ENCODE measurements around the gene EPHB1.

EPHB1 gene

DNA sequence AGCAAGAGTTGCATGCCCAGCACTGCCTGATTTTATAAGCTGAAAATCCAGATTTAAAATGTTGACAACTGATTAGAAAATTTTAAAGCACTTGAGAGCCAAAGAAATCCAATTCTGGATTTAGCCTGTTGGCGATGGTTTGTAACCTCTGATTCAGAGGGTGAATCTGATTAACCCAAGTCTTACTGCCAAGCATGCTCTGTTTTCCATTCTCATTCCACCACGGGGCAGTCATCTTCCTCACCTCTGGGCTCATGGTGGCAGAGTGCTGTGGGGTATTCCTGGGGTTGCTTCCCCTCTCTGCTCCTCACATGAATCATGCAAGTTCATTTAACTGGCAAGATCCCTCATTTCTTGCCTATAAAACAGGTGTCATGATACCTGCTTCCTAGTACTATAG, 342.2 kb downstream of the EPHB1 start:
- DNase-seq, result no peak

DNA sequence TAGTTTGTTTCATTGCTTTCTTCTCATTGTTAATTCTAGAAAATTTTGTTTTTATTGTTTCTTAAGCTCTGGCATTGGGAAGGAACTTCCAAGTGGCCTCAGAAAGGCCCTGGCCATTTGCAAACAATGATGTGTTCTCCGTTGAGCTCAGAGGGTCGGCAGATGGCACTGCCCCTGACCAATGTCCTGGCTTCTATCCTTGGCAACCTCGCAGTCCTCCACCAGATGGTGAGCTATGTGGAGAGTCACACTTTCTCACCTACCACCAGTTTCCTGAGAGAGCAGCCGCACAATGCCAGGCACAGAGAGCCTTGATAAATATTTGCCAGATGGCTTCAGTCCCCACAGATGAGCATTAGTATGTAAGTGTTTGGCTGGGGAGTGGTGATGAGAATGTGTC, 343.7 kb downstream of the EPHB1 start:
- DNase-seq, result no peak

DNA sequence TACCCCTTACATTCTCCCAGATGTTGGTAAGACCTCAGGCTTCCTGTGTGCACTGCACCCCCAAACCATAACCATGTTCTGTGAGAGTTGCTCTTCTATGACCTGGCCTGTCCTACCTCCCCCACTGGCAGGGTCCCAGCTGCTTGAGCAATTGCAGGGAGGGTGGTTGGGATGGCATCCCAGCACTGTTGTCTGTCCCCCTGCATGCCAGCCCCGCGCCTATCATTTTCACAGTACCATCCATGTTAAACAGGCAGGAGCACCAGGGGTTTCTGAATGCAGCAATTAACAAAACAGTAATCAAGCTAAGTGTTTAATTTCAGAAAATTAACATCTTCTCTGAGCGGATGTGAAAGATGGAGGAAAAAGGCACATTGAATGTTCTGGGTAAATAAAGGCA, 345.5 kb downstream of the EPHB1 start:
- no peak for DNase-seq

DNA sequence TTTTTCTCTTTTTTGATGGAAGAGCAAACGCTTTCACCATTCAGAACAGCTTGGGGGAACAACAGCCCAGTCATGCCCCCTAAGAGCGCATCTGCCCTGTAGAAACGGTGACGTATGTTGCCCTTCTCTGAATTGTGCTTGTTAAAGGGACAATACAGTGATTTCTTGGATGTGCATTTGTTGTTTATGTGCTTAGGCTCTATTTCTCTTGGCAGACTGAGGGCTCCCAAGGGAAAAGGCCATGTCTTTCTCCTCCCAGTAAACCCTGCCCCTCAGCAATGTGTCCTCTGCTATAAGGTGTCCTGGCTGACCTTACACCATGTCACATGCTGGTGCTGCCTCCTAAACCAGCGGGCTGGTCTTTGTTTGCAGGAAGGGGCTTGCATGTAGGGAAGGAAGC, 346.1 kb downstream of the EPHB1 start:
- DNase-seq, result no peak

DNA sequence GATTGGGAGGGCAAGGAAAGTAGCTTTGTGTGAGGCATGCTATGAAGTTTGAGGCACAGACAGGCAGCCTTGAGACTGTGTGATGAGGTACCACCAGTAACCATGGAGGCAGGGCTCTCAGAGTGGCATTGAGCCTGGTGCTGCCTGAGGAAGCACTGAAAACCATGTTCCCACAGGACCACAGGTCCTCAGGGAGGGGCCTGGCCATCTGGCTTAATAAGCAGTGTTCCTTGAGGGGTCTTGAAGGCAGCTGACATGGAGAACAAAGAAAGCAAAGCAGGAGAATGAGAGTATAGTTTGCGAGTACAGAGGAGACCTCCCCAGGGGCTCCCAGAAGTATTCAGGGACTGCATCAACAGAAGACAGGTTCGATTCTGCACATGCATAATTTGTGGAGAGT, 346.6 kb downstream of the EPHB1 start:
- DNase-seq, result no peak

DNA sequence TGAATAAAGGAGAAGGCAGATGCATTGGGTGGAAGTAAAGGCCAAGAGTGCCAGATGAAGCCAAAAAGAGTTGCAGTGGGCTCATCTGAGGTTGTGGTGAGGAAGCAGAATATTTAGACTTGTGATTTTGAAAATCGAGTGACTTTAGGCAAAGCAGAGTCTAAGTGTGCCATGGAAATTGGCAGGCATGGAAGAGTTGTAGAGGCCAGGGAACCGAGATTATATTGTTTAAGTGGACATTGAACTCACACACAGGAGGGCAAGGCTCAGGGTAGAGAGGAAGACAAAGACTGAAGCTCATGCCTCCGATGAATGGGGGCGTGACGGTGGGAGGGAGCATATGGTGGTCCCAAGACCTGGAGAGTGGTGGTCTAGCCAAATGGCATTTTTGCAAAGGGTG, 347.5 kb downstream of the EPHB1 start:
- DNase-seq, result no peak

DNA sequence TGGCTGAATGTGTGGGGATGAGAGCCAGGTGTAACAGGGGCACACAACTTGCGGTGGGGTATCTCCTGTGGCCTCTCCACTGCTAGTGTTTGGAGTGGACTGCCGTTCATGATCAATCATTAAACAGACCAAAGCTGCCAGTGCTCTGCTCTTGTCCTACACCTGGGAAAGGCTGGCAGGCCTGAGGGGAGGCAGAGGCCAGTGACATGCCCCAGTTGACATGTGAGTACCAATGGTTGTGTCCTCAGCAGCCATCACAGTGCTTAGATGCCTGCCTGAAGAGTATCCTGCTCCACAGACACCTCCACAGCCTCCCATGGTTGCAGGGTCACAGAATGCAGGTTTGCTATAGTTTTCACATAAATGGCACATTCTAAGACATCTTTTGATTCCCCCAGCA, 348.4 kb downstream of the EPHB1 start:
- no peak for DNase-seq

DNA sequence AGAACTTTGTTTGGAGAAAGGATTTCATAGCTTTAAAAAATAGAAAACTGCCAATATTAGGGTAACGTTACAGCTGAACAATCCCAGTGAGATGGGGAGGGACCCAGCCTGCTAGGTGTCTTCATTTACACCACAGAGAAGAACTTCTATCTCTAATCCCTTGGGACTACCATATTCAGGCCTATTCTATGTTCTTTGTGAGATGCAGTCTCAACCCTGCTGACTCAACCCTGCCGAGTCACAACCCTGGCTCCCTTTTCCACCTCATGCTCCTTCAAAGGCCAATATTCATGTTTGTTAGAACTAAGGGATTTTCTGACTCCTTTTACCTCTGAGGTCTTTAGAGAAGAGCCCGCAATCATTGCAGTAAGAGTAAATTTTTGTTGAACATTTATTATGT, 350.5 kb downstream of the EPHB1 start:
- no peak for DNase-seq

DNA sequence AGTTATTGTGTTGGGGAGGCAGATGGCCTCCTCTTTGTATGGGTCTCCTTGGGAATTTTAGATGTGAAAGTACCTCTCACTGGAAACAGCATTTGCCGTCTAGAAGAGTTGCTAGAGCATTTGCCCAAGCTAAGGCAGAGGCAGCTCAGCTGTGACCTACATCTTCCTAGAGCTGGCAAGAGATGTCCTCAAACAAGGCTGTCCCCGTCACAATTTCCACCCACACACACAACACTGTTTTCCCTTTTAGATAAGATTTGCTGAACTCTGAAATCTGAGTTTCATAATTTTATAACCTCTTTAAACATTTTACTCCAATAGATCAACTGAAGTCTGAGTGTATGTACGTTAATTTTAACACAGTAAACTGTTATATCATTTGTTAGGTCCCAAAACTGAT, 352.6 kb downstream of the EPHB1 start:
- no peak for DNase-seq

DNA sequence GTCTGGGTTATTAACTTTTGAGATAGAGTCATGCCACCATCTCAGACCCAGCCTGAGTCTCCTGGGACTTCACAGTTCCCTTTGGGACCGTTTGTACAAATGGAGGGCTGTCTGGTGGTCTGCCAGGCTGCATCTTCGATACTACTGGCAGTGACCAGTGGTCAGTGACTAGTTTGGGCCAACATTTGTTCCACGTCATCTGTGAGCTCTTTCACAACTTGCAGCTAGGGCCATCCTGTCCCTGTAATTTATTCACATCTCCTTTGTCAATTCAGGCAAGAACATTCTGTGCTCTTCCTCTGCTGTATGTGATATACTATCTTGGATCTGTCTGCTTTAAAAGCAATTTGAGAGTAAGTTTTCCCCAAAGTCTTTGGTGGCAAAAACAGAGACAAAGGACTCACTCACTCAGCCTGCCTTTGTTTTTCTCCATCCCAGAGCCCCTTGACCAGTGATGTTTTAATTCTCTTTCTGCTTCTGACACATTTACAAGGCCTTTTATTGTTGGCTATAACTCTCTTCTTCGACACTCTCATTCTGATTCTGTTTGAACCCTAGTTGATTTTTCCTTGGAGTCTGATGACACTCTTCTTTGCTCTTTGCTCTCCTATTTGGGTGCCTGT, 353.4 kb downstream of the EPHB1 start:
- no peak for DNase-seq

DNA sequence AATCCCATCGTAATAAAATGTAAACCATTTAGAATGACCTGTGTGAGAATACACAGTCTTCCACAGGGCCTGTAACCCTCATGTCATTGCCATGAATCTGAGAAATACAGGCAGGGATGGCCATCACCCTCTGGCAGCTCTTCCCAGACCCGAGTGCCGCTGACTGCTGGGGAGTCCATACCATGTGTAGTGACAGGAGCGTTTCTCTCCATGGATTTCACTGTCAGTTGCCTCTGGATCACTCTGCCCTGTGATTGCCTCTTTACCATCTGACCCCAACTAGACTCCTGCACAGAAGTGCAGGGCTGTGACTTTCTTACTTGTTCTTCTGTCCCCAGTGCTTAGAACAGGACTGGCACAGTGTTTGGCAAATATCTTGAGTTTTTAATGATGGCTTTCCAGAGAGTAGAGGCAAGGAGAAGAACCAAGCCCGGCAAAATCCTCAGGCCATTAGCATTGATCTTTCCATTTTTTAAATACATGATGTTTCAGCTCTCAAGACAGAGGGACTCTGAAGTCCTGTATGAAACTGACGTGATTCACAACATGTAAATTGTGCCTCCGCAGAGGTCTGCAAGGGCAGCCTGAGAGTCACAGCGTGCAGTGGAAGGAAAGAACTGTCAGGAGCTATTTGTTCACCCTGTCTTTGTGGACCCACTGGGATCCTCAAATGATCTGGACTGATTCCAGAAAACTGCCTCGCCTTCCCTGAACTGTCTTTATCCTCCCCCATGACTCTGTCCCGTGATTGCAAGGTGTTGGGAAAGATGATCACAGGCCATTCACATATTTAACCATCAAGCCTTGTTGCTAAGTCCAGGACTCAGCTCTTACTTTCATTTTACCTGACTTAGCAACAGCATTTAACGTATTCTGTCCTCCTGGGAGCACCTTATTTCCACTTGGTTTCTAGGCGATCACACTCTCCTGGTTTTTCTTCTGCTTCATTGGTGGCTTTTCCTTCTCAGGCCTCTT, 354.9 kb downstream of the EPHB1 start:
- DNase-seq, result no peak

DNA sequence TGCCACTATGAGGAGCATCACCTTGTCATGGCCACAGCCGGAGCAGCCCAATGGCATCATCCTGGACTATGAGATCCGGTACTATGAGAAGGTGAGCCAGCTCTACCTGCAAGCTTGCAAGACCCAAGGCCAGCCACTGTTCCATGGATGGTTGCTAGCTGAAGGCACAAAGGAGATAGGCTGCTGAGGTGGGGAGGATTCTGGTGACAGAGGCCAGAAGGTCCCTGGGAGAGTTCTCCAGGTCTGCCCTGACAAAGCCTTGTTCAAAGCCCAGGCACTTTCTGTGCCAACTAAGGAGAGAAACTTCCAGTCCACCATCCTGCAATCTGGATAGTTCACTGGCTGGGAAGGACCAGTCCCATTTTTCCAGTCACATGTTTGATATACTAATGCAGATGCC, 359.1 kb downstream of the EPHB1 start:
- DNase-seq, result no peak

DNA sequence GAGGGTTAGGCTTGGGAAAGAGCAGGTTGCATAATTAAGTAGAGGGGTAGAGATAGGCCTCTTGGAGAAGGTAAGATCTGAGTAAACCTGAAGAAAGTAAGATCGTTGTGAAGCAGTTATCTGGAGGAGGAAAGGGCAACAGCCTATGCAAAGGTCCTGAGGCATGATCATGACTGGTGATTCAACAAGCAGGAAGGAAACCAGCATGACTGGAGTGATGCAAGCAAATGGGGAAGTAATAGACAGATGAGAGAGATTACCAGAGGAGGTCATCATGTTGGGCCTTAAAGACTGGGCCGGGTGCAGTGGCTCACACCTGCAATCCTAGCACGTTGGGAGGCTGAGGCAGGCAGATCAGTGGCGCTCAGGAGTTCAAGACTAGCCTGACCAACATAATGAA, 360.2 kb downstream of the EPHB1 start:
- peak; percentile 9 to 24 for DNase-seq

DNA sequence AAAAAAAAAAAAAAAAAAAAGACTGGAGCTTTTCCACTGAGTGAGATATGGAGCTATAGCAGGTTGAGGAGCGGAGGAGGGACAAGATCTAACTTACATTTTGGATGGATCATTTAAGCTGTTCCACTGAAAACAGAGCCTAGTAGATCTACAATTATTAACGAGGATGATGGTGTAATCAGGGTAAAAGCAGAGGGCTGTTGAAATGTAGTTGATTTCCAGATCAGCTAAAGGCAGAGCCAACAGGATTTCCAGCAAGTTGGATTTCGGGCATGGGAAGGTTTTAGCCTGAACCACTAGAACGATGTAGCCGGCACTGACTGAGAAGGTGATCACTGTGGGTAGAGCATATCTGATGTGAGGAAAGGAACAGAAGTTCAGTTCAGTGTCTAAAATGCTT, 360.7 kb downstream of the EPHB1 start:
- no peak for DNase-seq

DNA sequence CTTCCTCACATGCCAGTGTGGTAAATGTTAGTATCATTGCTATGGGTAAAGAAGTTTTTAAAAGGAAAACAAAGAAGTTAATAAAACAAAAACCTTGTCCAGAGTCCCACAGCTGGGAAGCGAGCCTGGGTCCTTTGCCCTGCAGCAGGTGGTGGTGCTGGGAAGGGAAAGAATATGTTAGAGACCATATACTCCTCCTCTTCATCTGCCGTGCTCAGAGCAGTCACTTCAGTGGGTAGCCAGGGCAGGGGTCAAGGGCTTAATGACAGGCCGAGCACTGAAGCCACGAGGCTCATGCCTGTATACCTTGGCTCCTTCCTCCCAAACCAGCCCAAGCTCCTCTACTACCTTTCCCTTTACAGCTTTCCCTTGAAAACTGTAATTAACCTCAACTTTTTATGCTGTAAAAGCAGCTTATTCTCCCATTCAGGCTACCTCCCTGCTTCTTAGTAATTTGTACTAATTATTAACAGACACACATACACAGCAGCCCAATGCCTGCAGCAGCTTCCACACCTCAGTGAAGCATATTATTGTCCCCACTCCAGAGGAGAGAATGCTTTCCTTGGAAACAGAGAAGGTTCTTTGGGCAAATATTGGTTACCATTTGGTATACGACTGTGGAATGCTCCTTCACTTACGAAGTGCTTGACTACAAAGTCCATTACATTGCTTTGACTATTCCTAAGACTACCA, 362.1 kb downstream of the EPHB1 start:
- DNase-seq, result no peak

DNA sequence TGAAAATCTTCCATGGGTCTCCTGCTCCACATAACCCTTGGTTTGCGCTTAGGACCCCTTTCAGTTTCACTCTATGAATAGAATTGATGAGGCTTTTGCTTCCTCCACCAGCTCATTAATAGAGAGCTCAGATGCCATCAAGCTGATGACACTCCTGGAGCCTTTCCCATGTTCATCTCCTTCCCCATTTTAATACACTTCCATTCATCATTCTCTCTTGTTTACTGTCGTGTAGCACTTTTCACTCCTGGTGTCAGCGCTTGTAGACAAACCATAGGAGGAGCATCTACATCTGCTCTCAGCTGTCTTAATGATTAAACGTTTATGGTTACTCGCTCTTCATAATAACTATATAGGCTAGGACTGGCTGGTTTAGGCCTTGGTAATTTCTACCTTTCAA, 363.5 kb downstream of the EPHB1 start:
- DNase-seq, result no peak

DNA sequence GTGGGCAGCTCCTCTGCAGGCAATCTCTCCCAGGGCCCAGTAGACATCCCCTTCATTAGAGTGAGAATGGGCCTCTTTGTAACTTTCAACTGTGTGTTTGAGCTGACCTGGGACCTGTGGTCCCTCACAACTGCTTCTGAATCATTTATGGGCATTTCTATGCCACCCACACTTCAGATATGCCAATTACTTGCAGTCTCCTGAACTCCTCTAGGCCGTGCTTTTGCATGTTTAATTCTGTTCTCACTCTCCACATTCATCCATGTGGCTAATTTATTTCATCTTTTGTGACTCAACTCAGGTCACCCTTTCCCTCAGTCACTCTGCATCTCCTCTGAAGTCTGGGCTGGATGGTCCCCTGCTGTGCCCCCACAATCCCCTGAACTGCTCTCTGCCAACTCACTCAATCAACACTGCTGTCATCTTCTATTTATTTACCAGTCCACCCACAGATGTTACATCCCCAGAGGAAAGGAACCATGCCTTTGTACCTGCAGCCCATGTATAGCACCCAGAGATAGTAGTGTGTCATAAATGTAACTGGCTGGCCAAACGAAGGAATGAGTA, 364.7 kb downstream of the EPHB1 start:
- DNase-seq, result no peak

DNA sequence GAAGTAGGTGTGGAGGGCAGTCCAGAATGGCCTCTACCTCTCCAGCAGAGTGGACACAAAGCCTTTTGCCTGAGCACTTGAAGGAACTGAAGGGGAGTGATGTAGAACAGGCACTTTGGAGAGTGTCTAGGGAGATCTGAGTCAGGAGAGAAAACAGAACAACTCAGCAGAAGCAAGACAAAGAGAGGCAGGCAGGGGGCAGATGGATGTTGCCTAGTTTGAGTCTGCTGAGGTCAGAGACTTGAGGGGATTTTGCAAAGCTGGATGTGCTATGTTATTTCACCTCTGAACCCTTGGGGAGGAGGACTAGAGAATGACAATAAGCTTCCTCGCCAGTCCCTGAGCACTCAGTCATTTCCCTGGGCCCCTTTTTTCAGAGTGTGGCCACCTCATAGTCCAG, 366.4 kb downstream of the EPHB1 start:
- DNase-seq, result no peak

DNA sequence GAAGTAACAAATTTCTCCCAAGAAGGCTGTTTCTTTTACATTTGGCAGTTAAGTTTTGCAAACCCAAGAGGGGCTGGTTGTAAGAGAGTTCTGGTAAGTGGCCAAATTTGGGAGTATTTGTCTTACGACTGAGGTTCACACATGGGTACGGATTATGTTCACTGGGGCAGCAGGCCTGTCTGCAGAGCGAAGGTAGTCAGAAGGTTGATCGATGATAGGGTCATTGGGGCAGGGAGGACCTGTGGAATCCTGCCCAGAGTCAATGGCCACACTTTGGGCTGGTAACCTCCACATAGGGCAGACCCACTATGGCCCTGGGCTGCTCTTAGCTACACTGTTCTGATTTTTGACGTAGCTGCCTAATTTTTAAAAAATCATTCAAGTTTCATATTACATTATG, 368.6 kb downstream of the EPHB1 start:
- DNase-seq, result no peak

DNA sequence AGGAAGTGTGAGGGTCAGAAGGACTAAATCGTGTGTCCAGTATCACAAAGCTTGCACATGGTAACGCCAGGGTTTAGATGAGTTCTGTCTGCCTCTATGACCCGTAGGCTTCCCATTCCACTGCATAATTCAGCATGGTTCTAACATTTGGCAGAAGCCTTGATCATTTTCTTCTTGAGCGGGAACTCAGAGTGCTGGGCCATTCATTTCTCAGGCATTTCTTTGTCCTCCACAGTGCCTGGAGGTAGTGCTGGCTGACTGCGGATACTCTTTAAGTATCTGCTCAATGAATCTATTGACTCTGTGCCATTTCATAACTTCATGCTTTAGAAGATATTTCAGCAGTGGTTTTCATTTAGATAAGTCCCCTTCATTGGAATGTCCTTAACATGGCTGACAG, 370.2 kb downstream of the EPHB1 start:
- no peak for DNase-seq

DNA sequence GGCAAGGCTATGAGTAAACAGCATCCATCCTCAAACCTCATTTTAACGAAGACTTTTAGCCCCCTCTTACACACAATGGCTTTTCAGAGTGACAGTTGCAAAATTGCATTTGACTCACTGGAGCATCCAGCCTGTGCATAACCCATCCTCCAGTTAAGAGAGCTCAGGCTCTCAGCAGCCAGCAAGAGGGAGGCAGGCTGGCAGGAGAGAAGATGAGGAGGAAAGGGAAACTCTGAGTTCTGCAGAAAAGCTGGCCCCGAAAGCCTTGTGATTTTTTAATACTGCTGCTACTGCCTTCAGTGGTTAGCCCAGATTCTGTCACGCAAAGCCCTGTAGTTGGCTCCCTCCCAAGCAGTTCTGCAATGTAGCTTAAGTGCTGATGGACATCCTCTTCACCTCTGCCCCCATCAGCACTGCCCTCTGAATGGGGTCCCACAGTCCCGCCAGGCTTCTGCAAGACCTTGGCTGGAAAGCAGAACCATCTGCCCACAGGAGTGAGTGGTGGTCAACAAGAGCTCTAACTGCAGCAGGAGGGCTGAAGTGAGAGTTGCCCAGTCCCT, 371.3 kb downstream of the EPHB1 start:
- DNase-seq, result no peak

DNA sequence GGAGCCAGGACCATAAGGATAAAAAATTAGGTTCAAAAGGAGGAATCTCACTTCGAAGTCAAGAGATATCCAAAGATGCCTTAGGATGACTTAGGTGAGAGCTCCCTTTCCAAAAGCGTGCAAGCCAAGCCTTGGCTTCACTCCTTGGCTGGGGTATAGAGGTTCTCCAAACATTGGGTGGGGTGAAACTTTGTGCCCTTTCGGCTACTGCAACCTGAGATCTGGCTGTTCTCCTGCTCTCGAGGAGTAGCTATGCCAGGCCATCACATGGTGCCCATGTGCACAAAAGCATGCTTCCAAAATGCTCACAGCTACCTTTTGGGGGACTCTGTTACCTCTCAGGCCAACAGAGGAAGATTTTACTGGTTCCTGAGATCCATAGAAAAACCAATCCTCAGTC, 373.8 kb downstream of the EPHB1 start:
- no peak for DNase-seq

DNA sequence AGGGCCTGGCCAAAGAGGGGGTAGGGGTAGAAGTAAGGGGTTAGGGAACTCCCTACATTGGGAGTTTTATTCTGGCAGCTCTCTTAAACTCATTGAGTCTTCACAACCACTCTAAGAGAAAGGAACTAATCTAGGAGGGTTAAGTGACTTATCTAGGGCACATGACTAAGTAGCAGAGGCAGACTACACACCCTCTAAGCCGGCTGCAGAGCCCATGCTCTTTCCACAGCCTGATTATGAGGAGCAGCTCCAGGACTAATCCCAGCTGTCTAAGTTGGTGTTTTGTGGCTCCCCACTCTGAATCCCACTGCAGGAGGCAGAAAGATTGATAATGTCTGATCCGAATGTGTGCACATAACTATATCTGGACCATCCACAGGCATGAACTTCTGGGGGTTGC, 374.6 kb downstream of the EPHB1 start:
- no peak for DNase-seq
